DOHH2 (cell line): Measurements from ENCODE around the gene CLCN1.

Source experiments
- CTCF ChIP-seq: fragments of 200-600 bp; sonication (generic); IDR thresholded peaks from one replicate; pipeline ENCODE4 v1.5.1; 2014; ENCODE audit warnings: antibody characterized with exemption, mild to moderate bottlenecking, low read depth, low read length; ENCODE audit not compliant: poor library complexity, severe bottlenecking
- EZH2phosphoT487 ChIP-seq: fragments of 200-600 bp; sonication (generic); IDR thresholded peaks from 2 replicates; pipeline ENCODE4 v1.6.1; 2017; ENCODE audit warnings: borderline replicate concordance, mild to moderate bottlenecking, antibody characterized with exemption, low read length, moderate library complexity, mixed read lengths

- no peak for TF ChIP-seq CTCF
- TF ChIP-seq EZH2phosphoT487, result no peak
Observed at GRCh38 chr7:143383642-143383957, 67.7 kb downstream of the CLCN1 start.
